GM19397 (cell line): ENCODE results near the gene PHYHIPL.

ENCODE experiments used
- ATAC-seq: cut with Tn5 transposase; IDR thresholded peaks from one replicate; pipeline ENCODE4 v1.9.1; 2021; ENCODE audit warnings: mild to moderate bottlenecking, moderate library complexity; ENCODE audit not compliant: unreplicated experiment

PHYHIPL gene

DNA sequence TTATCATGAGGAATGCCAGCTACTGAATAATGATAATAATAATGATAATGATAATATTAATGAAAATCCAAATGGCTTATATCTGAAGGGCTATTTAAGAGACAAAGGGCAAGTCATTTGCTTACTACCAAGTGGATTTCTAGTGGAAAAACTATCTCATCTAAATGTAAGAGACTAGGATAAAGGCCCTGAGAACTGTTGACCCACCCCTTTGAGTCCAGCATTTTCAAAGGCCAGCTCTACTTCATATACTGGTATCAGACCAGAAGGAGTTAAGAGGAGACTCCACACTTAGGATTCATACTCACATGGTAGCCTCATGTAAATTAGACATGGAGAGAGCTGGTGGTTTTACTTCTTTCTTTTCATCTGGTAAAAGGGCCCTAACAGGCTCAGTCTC, 76.0 kb downstream of the PHYHIPL start:
- no peak for ATAC-seq

- no peak for ATAC-seq
Observed at GRCh38 chr10:59255463-59255862, 79.0 kb downstream of the PHYHIPL start.

DNA sequence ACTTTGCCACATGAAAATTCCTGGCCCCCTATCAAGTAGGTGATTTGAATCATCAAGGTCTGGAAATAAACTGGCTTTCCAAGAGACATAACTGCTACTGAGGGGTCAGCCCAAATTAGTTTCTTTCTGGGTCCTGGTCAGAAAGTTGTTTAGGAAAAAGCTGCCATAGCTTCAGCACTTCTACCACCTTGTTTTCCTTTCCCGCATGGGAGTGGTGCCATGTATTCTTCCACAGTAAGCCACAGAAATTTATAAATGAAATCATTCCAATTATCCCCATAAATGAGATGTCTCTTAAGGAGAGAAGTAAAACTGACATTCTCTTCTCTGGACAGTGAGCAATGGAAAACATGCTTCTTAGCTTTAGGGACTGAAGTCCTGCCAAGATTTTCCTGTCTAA, 80.8 kb downstream of the PHYHIPL start:
- ATAC-seq: no peak

GRCh38 chr10:59258890-59259289, 82.4 kb downstream of the PHYHIPL start:
- ATAC-seq: no peak

DNA sequence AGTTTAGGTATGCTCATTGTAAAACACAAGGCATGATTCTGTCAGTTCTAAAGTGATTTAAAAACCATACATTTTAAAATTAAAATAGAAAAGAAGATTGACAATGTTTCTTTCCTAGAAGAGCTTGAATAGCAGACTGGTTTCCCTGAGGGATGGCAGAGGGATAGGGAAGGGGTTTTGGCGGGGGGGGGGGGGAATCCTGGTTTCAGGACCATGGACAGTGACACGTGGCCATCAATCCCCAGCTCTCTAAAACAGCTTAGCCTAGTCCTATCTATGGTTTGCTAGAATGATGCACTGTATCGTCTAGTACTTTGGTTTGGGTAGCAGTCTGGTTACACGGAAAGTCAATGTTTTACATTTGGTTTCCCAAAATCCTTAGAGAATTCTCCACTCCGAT, 88.7 kb downstream of the PHYHIPL start:
- ATAC-seq: no peak

GRCh38 chr10:59266321-59266720, 89.9 kb downstream of the PHYHIPL start:
- ATAC-seq: no peak

DNA sequence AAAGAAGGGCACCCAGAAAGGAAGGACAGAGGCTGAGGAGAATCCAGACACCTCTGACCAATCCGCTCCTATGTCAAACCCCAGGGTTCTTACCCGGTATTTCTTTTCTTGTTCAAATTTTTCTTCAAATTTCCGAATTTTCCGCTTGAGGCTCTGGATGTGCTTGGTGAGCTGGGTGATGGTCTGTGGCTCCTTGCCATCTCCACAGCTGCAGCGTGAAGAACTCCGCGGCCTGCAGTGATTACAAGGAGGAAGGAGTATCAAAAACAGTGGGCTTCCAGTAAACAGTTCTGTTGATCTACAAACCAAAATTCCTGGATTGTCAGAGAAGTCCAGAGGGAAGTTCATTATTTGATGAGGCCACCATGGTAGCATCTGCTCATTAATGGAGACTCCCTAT, 92.0 kb downstream of the PHYHIPL start:
- ATAC-seq: no peak

- no peak for ATAC-seq
Observed at GRCh38 chr10:59269651-59270050, 93.2 kb downstream of the PHYHIPL start.

GRCh38 chr10:59270492-59270891, 94.0 kb downstream of the PHYHIPL start:
- no peak for ATAC-seq

GRCh38 chr10:59271160-59271559, 94.7 kb downstream of the PHYHIPL start:
- ATAC-seq: no peak

DNA sequence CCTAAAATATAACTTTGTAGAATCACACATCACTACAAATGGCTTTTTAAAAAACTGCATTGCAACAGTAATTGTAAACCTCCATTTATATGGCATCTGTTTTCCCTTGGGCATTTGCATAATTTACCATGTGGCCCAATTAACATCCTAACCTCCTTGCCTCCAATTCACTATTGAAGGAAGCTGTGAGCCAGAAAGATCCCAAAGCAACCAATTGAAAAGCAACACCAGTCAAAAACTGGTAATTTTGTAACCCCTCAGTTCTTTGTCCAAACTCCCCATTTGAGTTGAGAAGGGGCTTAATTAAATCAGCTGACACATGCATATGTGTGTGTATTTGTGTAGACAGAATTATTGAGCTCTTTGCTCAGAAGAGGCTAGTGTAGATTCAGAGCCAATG, 95.6 kb downstream of the PHYHIPL start:
- no peak for ATAC-seq

GRCh38 chr10:59273445-59273844, 97.0 kb downstream of the PHYHIPL start:
- no peak for ATAC-seq

DNA sequence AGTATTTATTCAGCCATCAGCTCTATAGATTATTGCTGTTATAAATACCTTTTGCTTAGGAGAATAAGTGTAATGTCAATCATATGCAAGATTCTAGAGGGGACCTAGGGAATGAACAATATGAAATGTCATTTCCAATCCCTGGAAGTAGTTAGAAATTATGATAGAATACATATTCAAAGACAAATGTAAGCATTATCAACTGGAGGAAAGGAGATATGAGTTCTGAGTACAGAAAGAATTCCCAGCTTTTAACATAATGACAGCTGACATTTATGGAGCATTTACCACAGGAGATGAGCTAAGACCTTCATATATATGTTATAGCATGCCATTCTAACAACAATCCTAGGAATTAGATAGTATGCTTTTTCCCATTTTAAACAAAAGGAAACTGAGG, 99.7 kb downstream of the PHYHIPL start:
- ATAC-seq: no peak

- no peak for ATAC-seq
Observed at GRCh38 chr10:59276919-59277318, 100.5 kb downstream of the PHYHIPL start.

GRCh38 chr10:59279476-59279875, 103.0 kb downstream of the PHYHIPL start:
- no peak for ATAC-seq

- ATAC-seq: no peak
Observed at GRCh38 chr10:59279991-59280505, 103.6 kb downstream of the PHYHIPL start.

DNA sequence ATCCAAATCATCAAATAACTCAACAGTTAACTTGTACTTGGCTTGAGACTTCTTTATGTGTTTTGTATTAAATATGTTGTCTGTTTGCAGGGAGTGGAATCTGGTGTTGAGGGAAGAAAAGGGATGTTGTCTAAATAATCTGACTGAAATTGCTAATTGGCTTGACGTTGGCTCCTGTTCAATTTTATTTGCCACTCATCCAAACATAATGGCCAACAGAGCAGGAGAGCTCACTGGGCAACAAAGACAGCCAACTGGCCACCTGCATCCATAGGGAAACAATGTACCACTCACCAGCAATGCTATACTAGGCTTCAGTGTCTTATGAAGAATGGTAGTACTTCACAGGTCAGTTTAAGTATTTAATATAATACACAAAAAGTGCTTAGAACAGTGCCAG, 105.4 kb downstream of the PHYHIPL start:
- no peak for ATAC-seq

GRCh38 chr10:59283456-59284091, 107.1 kb downstream of the PHYHIPL start:
- ATAC-seq: no peak

DNA sequence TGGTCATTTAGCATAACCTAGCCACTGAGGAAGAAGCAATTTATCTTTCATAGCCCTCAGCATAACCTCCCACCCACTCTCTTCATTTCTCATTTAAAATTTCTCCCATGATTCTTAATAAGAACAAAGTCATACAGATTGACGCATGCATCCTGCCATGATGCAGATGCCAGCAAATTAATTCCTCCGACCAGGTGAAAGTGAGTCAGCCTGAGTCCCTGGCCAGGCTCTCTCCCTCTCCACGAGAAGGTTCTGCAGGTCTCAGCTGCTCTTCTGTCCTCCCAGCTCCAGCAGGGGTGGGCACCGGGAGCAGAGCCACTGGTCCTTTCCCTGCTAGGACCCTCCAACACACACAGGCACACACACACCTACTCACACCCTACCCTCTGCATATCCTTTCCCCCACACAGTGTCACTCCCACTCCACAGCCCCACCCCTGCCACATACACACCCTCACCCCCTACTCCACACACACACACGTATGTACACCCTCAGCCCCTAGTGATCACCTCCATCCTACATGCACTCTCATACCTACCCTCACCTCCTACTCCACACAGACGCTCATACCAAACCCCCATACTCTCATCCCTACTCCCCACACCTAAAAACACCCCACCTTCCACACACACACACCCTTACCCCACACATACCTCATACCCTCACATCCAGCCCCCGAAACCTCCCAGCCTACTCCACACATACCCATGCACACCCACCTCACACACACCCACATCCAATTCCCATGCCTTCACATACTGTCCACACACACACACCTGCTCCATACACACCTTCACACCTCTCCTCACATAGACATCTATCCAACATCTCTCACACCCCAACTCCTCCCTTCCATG, 107.9 kb downstream of the PHYHIPL start:
- ATAC-seq: no peak

- ATAC-seq: no peak
Observed at GRCh38 chr10:59285073-59285472, 108.6 kb downstream of the PHYHIPL start.

DNA sequence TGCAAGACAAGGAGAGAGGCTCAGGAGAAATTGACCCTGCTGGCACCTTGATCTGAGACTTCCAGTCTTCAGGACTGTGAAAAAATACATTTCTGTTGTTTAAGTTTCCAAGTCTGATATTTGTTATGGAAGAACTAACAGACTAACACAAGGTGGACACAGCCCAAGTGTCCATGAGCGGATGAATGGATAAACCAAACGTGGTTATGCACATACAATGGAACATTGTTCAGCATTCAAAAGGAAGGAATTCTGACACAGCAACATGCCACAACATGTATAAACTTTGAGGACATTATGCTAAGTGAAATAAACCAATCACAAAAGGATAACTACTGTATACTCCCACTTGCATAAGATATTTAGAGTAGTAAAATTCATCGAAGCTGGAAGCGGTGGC, 109.4 kb downstream of the PHYHIPL start:
- no peak for ATAC-seq

GRCh38 chr10:59287587-59288255, 111.3 kb downstream of the PHYHIPL start:
- ATAC-seq: no peak
